ENCODE measurements around the gene GYS1.

DNA sequence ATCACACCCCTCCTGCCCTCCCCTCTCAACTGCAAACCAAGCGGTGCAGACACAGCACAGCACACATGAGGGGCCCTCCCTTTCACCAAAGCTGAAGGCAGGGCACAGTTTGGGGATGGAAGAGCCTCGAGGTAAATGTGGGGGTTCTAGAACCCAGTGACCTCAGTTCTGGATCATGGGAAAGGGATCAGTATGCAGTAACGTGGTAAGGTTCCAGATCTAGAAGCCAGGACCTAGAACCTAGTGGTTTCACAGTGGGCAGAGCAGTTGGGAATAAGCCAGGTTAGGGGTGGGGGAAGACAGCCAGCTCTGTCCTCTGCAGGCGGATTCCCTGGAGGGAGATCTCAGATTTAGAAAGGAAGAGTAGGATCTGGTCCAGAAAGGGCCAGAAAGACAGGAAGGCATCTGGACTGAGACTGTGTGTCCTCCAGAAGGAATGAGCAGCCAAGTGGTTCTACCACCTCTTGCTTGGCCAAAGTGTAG, 24.9 kb downstream of the GYS1 start:
- TF ChIP-seq, protein P1, sequence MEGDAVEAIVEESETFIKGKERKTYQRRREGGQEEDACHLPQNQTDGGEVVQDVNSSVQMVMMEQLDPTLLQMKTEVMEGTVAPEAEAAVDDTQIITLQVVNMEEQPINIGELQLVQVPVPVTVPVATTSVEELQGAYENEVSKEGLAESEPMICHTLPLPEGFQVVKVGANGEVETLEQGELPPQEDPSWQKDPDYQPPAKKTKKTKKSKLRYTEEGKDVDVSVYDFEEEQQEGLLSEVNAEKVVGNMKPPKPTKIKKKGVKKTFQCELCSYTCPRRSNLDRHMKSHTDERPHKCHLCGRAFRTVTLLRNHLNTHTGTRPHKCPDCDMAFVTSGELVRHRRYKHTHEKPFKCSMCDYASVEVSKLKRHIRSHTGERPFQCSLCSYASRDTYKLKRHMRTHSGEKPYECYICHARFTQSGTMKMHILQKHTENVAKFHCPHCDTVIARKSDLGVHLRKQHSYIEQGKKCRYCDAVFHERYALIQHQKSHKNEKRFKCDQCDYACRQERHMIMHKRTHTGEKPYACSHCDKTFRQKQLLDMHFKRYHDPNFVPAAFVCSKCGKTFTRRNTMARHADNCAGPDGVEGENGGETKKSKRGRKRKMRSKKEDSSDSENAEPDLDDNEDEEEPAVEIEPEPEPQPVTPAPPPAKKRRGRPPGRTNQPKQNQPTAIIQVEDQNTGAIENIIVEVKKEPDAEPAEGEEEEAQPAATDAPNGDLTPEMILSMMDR (IDR thresholded peaks at IDR 0.05), result no peak
- no peak for TF ChIP-seq EP300 (IDR thresholded peaks at IDR 0.05)

Data from stomach (tissue), 4 donors.